HFFc6 (cell line): ENCODE measurements around the gene CIB4. TPM values are rescaled to one million over a fixed set of nuclear protein-coding genes. Genes with fewer than 3 reads are reported as not detected.

Experiments
- DNase-seq: peaks from one replicate; pipeline ENCODE4 v3.0.0-alpha.2; 2018
- H3K27ac Mint-ChIP-seq: 2 replicates; pipeline ENCODE4 v1.8.0; 2020; ENCODE audit warnings: mild to moderate bottlenecking, mixed read lengths
- H3K27me3 Mint-ChIP-seq: 2 replicates; pipeline ENCODE4 v1.8.0; 2021; ENCODE audit warnings: mild to moderate bottlenecking, moderate library complexity, mixed read lengths; ENCODE audit not compliant: insufficient read depth
- H3K36me3 Mint-ChIP-seq: 2 replicates; pipeline ENCODE4 v1.8.0; 2021; ENCODE audit warnings: low read depth, mixed read lengths
- H3K4me1 Mint-ChIP-seq: 2 replicates; pipeline ENCODE4 v1.8.0; 2020; ENCODE audit warnings: low read depth, mixed read lengths
- H3K4me3 Mint-ChIP-seq: 2 replicates; pipeline ENCODE4 v1.8.0; 2020; ENCODE audit warnings: mild to moderate bottlenecking, moderate library complexity, mixed read lengths
- H3K9me3 Mint-ChIP-seq: 2 replicates; pipeline ENCODE4 v1.8.0; 2020; ENCODE audit warnings: mild to moderate bottlenecking, mixed read lengths
- total RNA-seq, 6 experiments: library from RNA; stranded (reverse); fragmentation: NEBNext Ultra II Directional; extraction: Animal tissue kit (Norgen Biotek cat#: 25700); gene quantifications; 2 replicates in 1 of 6; 3 replicates in 5 of 6; pipeline ENCODE4 v1.2.3, GENCODE V29; 2021
- TF ChIP-seq, protein P1 (sequence below): fragments of 200-600 bp; sonication (generic); IDR thresholded peaks from 2 replicates; pipeline ENCODE4 v1.5.0; 2021; ENCODE audit warnings: antibody characterized with exemption, mild to moderate bottlenecking

The CIB4 gene
- total RNA-seq, 6 experiments from 2014 or later = not detected

DNA sequence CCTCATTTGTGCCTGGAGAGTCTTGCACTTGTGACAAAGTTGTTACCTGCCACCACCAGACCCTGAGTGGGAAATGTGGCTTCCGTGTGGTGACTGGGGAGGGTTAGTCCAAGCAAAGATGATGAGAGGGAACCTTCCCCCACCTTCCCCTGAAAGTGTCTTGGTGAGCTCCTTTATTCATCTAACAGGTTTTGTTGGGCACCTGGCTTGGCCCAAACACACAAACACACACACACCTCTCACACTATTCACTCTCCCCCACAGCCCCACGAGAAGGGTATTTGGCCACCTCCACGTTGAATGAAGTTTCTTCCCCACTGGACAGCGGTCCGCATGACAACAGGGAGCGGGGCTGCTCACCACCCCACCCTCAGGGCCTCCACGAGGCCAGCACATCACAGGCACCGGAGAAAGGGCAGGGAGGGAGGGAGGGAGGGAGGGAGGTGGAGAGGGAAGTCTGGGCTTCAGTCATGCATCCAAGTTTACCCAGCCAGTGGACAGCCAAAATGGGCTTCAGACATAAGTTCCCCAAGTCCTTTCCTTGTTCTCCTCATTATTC is 1.4 kb downstream of the CIB4 start:
- Mint-ChIP-seq H3K27me3 (peaks cover 20% of the 10 kb centered on the region), H3K9me3 (no peaks in the 10 kb centered on the region), H3K27ac (no peak overlapping the region), H3K36me3 (no peaks in the 10 kb centered on the region), H3K4me3 (no peak overlapping the region), H3K4me1 (peaks cover 7% of the 10 kb centered on the region; the same call in 1 of the 2 replicates)
- TF ChIP-seq, protein P1, sequence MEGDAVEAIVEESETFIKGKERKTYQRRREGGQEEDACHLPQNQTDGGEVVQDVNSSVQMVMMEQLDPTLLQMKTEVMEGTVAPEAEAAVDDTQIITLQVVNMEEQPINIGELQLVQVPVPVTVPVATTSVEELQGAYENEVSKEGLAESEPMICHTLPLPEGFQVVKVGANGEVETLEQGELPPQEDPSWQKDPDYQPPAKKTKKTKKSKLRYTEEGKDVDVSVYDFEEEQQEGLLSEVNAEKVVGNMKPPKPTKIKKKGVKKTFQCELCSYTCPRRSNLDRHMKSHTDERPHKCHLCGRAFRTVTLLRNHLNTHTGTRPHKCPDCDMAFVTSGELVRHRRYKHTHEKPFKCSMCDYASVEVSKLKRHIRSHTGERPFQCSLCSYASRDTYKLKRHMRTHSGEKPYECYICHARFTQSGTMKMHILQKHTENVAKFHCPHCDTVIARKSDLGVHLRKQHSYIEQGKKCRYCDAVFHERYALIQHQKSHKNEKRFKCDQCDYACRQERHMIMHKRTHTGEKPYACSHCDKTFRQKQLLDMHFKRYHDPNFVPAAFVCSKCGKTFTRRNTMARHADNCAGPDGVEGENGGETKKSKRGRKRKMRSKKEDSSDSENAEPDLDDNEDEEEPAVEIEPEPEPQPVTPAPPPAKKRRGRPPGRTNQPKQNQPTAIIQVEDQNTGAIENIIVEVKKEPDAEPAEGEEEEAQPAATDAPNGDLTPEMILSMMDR = no peak
- DNase-seq = no peak

DNA sequence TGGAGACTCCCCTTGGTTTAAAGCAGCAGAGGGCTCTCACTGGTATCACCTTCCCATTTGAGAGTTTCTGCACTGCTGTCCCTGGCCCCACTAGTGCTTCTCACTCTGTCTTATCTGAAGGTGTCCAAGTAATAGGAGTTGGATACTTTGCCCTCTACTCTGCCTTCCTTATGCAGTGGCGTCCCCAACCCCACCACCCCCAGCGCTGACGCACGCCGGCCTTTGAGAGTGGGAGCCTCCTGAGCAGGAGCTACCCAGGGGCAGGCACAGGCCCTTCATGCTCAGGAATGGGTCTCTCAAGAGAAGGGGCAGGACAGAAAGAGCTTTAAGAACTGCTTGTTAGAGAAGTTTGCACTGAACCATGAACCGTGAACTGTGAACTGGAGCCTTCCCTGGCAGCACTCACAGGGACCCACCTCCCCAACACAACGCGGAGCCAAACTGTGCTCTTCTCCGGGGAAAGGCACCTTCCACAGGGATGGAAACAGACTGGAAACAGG is 3.3 kb downstream of the CIB4 start:
- TF ChIP-seq, protein P1 = no peak
- Mint-ChIP-seq H3K9me3 (no peaks in the 10 kb centered on the region), H3K36me3 (no peaks in the 10 kb centered on the region), H3K27me3 (peaks cover 17% of the 10 kb centered on the region), H3K4me1 (peaks cover 7% of the 10 kb centered on the region; the same call in 1 of the 2 replicates), H3K27ac (no peak overlapping the region), H3K4me3 (no peak overlapping the region)
- DNase-seq = no peak

DNA sequence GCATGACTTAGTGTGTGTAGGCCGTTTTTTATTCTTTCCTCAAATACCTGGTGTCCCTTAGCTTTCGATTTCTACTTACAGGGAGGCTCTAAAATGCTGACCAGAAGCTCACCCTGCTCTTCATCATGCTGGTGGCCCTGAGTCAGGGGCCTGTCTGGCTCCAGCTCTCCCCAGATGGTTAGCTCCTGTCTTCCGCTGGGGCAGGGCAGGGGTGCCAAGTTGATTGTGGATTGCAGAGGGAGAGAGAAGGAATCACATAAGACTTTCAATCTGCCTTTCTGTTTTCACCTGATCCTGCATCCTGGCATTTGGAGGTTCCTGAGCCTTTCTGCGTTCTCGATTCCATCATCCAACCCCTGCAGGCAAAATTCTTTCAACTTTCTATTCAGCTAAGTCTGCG is 4.2 kb downstream of the CIB4 start:
- H3K36me3 Mint-ChIP-seq = no peaks in the 10 kb centered on the region
- TF ChIP-seq, protein P1 = no peak
- no peaks in the 10 kb centered on the region for H3K9me3 Mint-ChIP-seq
- peaks cover 7% of the 10 kb centered on the region; the same call in 1 of the 2 replicates for H3K4me1 Mint-ChIP-seq
- DNase-seq = no peak
- H3K27ac Mint-ChIP-seq = no peak overlapping the region
- no peak overlapping the region for H3K4me3 Mint-ChIP-seq
- H3K27me3 Mint-ChIP-seq = peaks cover 14% of the 10 kb centered on the region

DNA sequence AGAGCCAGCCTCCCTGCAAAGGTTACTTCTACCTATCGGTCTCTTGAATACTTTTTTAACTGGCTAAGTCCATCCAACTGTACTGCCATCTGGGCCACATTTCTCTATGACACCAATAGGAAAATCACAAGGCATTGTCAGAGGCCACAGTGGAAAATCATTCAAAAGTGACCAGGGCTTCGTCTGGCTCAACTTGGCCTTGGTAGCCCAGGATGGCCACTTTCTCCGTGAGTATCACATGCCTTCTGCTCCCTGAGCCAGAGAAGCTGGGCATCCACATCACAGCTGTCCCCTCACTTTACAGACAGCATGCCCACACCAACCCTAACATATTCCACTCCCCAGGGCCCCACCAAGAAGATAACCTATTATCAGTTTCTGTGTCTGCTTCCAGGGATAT is 5.8 kb downstream of the CIB4 start:
- no peaks in the 10 kb centered on the region for H3K9me3 Mint-ChIP-seq
- TF ChIP-seq, protein P1 = no peak
- H3K4me1 Mint-ChIP-seq = peaks cover 11% of the 10 kb centered on the region
- H3K4me3 Mint-ChIP-seq = no peak overlapping the region
- no peak overlapping the region for H3K27ac Mint-ChIP-seq
- H3K36me3 Mint-ChIP-seq = no peaks in the 10 kb centered on the region
- DNase-seq = no peak
- H3K27me3 Mint-ChIP-seq = peaks cover 26% of the 10 kb centered on the region

DNA sequence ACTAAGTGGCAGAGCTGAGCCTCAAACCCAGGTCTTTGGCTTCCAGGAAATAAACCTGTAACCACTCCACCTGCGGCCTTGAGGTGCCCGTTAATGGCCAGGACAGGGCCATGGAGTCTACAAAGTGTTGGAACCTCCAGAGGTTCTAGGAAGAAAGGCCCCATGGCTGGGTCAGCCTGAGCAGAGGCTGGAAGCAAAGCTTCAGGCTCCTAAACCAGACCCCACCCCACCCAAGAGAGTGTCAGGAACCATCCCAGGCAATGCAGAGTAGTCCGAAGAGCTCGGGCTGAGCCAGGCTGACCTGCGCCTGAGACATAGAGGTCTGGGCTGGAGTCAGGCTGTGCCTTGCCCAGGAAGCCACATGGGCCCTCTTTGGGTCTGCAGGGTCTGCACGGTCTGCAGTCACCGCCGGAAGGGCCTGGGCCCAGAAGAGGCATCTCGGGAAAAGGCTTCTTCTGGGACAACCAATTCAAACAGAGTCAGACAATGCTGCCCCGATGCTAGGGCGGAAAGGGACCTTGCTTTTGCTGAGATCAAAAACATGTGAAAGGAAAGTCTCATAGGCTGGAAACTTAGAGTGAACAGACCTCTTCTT is 6.4 kb downstream of the CIB4 start:
- H3K36me3 Mint-ChIP-seq = no peaks in the 10 kb centered on the region
- TF ChIP-seq, protein P1 = no peak
- H3K27me3 Mint-ChIP-seq = peaks cover 30% of the 10 kb centered on the region
- H3K4me1 Mint-ChIP-seq = peaks cover 7% of the 10 kb centered on the region
- no peak for DNase-seq
- no peaks in the 10 kb centered on the region for H3K9me3 Mint-ChIP-seq
- no peak overlapping the region for H3K27ac Mint-ChIP-seq
- no peak overlapping the region for H3K4me3 Mint-ChIP-seq
